PC-9 (cell line): ENCODE measurements around the gene MGAT5. TPM values are rescaled to one million over a fixed set of nuclear protein-coding genes. Genes with fewer than 3 reads are reported as not detected.

Source experiments
- BruUV-seq: library from RNA; stranded (reverse); fragments of 400-500 nt; replicated peaks from 2 replicates; lab custom pipeline; 2021; lab: Mats Ljungman, UMichigan
- CTCF ChIA-PET: fragments of 300-600 bp; sonication (Branson Sonifier 250); formaldehyde crosslinking; loops from one replicate; lab custom pipeline; 2022; ENCODE audit warnings: antibody characterized with exemption; lab: Charles Lee
- POLR2A ChIA-PET: fragments of 300-600 bp; sonication (Branson Sonifier 250); formaldehyde crosslinking; loops from one replicate; lab custom pipeline; 2022; ENCODE audit warnings: antibody characterized with exemption; ENCODE audit not compliant: unreplicated experiment; lab: Charles Lee
- DNase-seq, 2 experiments: peaks; one replicate each; pipeline versions ENCODE4 v3.0.0 to v3.0.0-alpha.2; 2015 to 2022; ENCODE audit warnings: mixed read lengths in 1 of 2
- H2AFZ ChIP-seq: fragments of 200-600 bp; sonication (generic); 2 replicates; pipeline ENCODE4 v1.8.1; 2017; ENCODE audit warnings: antibody characterized with exemption
- H3F3A ChIP-seq: fragments of 200-600 bp; sonication (generic); 2 replicates; pipeline ENCODE4 v1.8.1; 2017; ENCODE audit warnings: antibody characterized with exemption, mild to moderate bottlenecking, low read depth; ENCODE audit not compliant: insufficient read depth
- H3K27ac ChIP-seq: fragments of 200-600 bp; sonication (generic); 2 replicates; pipeline ENCODE4 v1.6.1; 2016; ENCODE audit warnings: mixed run types
- H3K27me3 ChIP-seq: fragments of 200-600 bp; sonication (generic); 2 replicates; pipeline ENCODE4 v1.6.1; 2016; ENCODE audit warnings: low read depth, mixed run types; ENCODE audit not compliant: insufficient read depth
- H3K36me3 ChIP-seq: fragments of 200-600 bp; sonication (generic); 2 replicates; pipeline ENCODE4 v1.6.1; 2016; ENCODE audit warnings: low read depth, mixed run types
- H3K4me1 ChIP-seq: fragments of 200-600 bp; sonication (generic); replicated peaks from 2 replicates; pipeline ENCODE4 v1.6.1; 2016; ENCODE audit warnings: mixed run types; ENCODE audit not compliant: insufficient read depth
- H3K4me2 ChIP-seq: fragments of 200-600 bp; sonication (generic); 2 replicates; pipeline ENCODE4 v1.6.1; 2017; ENCODE audit warnings: mixed run types
- H3K4me3 ChIP-seq: fragments of 200-600 bp; sonication (generic); 2 replicates; pipeline ENCODE4 v1.6.1; 2016; ENCODE audit warnings: mixed run types
- H3K79me2 ChIP-seq: fragments of 200-600 bp; sonication (generic); 2 replicates; pipeline ENCODE4 v1.6.1; 2017; ENCODE audit warnings: low read depth, mixed run types
- H3K9me2 ChIP-seq: fragments of 200-600 bp; sonication (generic); 2 replicates; pipeline ENCODE4 v1.8.1; 2017; ENCODE audit warnings: mild to moderate bottlenecking; ENCODE audit not compliant: insufficient read depth
- H3K9me3 ChIP-seq: fragments of 200-600 bp; sonication (generic); 2 replicates; pipeline ENCODE4 v1.8.1; 2016; ENCODE audit warnings: low read depth; ENCODE audit not compliant: insufficient read depth
- H4K20me1 ChIP-seq: fragments of 200-600 bp; sonication (generic); 2 replicates; pipeline ENCODE4 v1.8.1; 2017; ENCODE audit not compliant: insufficient read depth
- CTCF ChIP-seq: fragments of 200-600 bp; sonication (generic); conservative IDR thresholded peaks from 2 replicates; pipeline ENCODE4 v1.6.1; 2017; ENCODE audit warnings: mixed run types, antibody characterized with exemption, mild to moderate bottlenecking, moderate library complexity
- EZH2 ChIP-seq: fragments of 200-600 bp; sonication (generic); IDR thresholded peaks from 2 replicates; pipeline ENCODE4 v1.8.0; 2017; ENCODE audit warnings: antibody characterized with exemption, low read depth
- intact Hi-C: fragments of 100-400 bp; cut with micrococcal nuclease; formaldehyde crosslinking; loops from one replicate; pipeline ENCODE4 v1.10.0; 2022; ENCODE audit not compliant: unreplicated experiment
- total RNA-seq: library from RNA; stranded (reverse); gene quantifications from 2 replicates; pipeline ENCODE4 v1.2.3, GENCODE V29; 2021

MGAT5 gene
- total RNA-seq, 1 experiment from 2014 or later, result 33.5 TPM

- Histone ChIP-seq H3K4me2 (no peak overlapping the region), H3K27me3 (no peaks in the 10 kb centered on the region), H3K4me3 (no peak overlapping the region), H4K20me1 (0 out of 2 replicates have a peak, but pooled peaks cover 3% of the 10 kb centered on the region), H3F3A (no peaks in the 10 kb centered on the region), H3K27ac (no peak overlapping the region), H3K9me2 (no peaks in the 10 kb centered on the region), H2AFZ (no peak overlapping the region), H3K79me2 (no peaks in the 10 kb centered on the region), H3K36me3 (no peaks in the 10 kb centered on the region), H3K4me1 (no peaks in the 10 kb centered on the region), H3K9me3 (no peaks in the 10 kb centered on the region)
- ChIA-PET CTCF (no interaction called here), POLR2A (no interaction called here)
- BruUV-seq, result no TSS peak
- TF ChIP-seq CTCF, result no peak
- no peak for TF ChIP-seq EZH2
- intact Hi-C loops, result no loop called here
- DNase-seq, result no peak
Measured at GRCh38 chr2:134241911-134242310, 12.0 kb upstream of the MGAT5 start.

DNA sequence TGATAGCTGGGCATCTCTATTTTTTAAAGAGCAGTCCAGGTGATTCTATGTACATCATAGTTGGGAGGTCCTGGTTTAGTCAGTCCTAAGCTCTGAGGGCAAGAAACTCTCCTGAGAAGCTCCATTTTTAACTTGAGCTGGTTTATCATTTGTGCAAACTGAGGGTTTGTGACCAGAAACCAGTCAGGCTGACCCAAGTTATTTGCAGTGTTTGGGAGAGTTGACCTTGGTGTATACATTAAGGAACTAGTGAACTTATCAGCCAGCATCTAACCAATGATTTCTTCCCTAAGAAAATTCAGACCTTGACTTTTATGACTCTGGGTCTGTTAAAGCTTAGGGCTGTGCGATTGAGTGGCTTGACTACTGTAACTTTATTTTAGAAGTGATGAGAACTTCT lies 10.6 kb upstream of the MGAT5 start:
- H2AFZ ChIP-seq, result no peak overlapping the region
- H3K27me3 ChIP-seq, result no peaks in the 10 kb centered on the region
- no peak overlapping the region for H3K4me3 ChIP-seq
- H3K4me1 ChIP-seq, result no peaks in the 10 kb centered on the region
- no peaks in the 10 kb centered on the region for H3K9me2 ChIP-seq
- no peak for DNase-seq
- H3K27ac ChIP-seq, result no peak overlapping the region
- POLR2A ChIA-PET, result interaction anchor here (0.6 to 1.1 kb wide), 2 partner anchors 124 to 164 kb away, joined by 6 read pairs; no protein-coding TSS in a partner anchor
- BruUV-seq, result no TSS peak
- no peaks in the 10 kb centered on the region for H3K36me3 ChIP-seq
- CTCF ChIA-PET, result interaction anchor here (0.8 to 1.3 kb wide), 3 partner anchors 120 to 125 kb away, joined by 3 to 6 read pairs (median 4); no protein-coding TSS in a partner anchor
- 0 out of 2 replicates have a peak, but pooled peaks cover 3% of the 10 kb centered on the region for H4K20me1 ChIP-seq
- H3K79me2 ChIP-seq, result no peaks in the 10 kb centered on the region
- no peaks in the 10 kb centered on the region for H3F3A ChIP-seq
- no peaks in the 10 kb centered on the region for H3K9me3 ChIP-seq
- TF ChIP-seq EZH2 (no peak), CTCF (no peak)
- no peak overlapping the region for H3K4me2 ChIP-seq
- intact Hi-C loops, result no loop called here

GRCh38 chr2:134244086-134244485 lies 9.8 kb upstream of the MGAT5 start:
- Histone ChIP-seq H3K9me3 (no peaks in the 10 kb centered on the region), H2AFZ (no peak overlapping the region), H3K4me3 (no peak overlapping the region), H3K4me2 (no peak overlapping the region), H3K9me2 (no peaks in the 10 kb centered on the region), H3K27me3 (no peaks in the 10 kb centered on the region), H3K79me2 (no peaks in the 10 kb centered on the region), H4K20me1 (0 out of 2 replicates have a peak, but pooled peaks cover 3% of the 10 kb centered on the region), H3F3A (no peaks in the 10 kb centered on the region), H3K36me3 (no peaks in the 10 kb centered on the region), H3K27ac (no peak overlapping the region), H3K4me1 (no peaks in the 10 kb centered on the region)
- CTCF ChIA-PET, result interaction anchor here (1.1 to 1.3 kb wide), 2 partner anchors 124 to 126 kb away, joined by 3 to 6 read pairs; no protein-coding TSS in a partner anchor
- TF ChIP-seq EZH2, result no peak
- no peak for TF ChIP-seq CTCF
- no TSS peak for BruUV-seq
- POLR2A ChIA-PET, result interaction anchor here (1.1 kb wide), 1 partner anchor 125 kb away, joined by 6 read pairs; no protein-coding TSS in a partner anchor
- DNase-seq, result no peak
- intact Hi-C loops, result loop anchor here (2.0 kb wide), 1 partner anchor 357 kb away; no protein-coding TSS in a partner anchor
